Measurements from ENCODE around the gene CHMP5. TPM values are rescaled to one million over a fixed set of nuclear protein-coding genes. Genes with fewer than 3 reads are reported as not detected.

Gene CHMP5
- total RNA-seq, 1 experiment from 2014 or later, result 164 TPM

DNA sequence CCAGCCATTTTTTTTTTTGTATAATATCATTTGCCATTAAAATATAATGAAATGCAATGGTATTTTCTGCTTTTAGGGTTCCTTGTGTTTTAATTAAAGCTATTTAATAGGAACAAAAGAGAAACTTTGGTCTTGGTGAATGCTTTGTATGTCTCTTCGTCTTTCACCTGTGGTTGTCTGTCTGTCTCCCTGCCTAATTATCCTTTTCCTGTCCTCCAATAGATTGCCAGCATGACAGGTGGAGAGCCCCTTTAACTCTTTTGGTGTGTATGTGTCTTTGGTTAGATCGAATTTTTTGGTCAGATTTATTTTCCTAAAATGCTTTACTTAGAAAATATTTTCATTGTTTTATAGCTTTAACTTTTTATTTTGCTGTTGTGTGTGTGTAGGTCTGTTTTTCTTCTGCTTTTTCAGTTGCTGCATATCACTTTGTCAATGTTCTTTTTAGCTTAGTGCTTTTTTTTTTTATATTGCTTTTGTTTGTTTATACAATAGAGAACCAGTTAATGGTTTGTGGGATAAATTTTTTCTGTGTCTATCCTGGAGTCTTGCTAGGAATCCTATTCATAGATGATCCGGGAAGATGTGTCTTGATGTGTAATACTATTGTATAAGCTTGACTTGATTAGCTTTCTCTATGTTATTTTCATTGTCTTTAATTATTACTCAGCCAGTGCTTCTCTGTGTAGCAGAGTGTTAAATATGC is 8.6 kb downstream of the CHMP5 start:
- DNase-seq (ENCODE audit: low spot score), result no peak

DNA sequence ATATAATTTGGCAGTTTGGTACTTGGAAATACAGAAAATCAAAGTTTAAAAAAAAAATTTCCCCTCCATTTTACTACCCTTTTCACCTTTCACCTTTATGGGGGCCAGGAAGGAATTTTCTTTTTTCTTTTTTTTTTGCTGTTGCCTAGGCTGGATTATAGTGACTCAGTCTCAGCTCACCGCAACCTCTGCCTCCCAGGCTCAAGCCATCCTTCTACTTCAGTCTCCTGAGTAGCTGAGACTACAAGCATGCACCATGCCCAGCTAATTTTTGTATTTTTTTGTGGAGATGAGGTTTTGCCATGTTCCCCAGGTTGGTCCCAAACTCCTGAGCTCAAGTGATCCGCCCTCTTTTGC is 9.1 kb downstream of the CHMP5 start:
- no peak for DNase-seq (ENCODE audit: low spot score)

DNA sequence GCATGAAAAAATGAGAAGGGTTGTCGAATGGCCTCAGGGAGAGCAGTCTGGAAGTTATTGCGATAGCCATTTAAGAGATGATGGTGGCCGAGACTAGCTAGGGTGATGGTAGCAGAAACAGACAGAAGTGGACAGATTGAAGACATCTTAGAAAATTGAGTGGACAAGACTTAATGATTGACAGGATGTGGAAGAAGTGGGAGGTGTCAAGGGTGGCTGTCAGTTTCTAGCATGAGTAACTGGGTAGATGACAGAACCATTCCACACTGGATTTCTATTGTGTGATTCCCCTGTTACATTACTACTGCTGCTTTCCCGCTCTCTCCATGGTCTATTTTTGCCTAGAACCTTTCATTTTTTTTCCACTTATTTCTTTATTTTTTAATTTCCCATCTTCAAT is 12.6 kb downstream of the CHMP5 start:
- DNase-seq (ENCODE audit: low spot score), result no peak

DNA sequence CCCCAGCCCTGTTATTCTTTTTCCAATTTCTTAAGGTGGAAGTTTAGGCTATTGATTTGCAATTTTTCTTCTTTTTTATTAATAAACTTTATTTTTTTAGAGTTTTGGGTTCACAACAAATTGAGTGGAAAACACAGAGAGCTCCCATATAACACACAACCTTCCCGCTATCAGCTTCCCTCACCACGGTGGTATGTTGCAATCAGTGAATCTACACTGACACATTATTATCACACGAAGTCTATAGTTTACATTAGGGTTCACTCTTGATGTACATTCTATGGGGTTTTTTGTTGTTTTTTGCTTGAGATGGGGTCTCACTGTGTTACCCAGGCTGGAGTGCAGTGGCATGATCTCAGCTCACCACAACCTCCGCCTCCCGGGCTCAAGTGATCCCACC is 20.7 kb downstream of the CHMP5 start:
- no peak for DNase-seq (ENCODE audit: low spot score)

DNA sequence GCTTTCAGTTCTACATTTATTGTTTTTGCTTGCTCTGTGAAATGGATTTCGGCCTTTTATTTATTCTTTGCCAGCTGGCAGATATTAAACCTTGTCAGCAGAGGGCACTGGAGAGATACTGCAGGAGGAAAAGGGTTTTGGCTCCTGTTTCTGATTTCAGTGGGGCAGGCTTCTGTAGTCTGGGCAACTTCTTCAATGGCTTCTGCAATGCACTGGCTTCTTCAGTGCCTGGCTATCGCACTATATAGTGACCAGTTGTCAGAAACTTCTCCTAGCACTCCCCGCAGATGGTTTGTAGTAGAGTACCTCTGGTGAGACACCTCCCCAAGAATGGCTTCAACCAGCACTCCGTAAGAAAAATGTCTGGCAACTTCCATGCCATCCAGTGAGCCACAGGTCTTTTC is 22.2 kb downstream of the CHMP5 start:
- peak; percentile 68 for DNase-seq (ENCODE audit: low spot score)

DNA sequence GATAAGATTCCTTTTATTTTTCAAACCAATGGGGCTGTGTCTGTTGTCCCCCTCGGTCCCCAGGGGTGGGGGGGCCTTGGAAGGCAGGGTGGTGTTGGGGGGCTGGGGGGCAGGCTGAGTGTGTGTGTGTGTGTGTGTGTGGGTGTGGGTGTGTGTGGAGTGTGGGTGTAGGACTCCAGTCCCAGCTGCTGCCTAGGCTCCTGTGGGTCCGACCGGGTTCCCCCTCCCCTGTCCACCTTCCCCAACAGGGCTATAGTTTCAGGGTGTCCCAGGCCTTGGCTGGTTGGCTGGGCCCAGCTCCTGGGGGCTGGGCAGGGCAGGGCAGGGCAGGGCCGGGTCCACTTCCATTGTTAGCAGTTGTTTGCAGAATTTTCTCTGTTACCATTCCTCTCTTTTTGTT is 23.4 kb downstream of the CHMP5 start:
- no peak for DNase-seq (ENCODE audit: low spot score)

DNA sequence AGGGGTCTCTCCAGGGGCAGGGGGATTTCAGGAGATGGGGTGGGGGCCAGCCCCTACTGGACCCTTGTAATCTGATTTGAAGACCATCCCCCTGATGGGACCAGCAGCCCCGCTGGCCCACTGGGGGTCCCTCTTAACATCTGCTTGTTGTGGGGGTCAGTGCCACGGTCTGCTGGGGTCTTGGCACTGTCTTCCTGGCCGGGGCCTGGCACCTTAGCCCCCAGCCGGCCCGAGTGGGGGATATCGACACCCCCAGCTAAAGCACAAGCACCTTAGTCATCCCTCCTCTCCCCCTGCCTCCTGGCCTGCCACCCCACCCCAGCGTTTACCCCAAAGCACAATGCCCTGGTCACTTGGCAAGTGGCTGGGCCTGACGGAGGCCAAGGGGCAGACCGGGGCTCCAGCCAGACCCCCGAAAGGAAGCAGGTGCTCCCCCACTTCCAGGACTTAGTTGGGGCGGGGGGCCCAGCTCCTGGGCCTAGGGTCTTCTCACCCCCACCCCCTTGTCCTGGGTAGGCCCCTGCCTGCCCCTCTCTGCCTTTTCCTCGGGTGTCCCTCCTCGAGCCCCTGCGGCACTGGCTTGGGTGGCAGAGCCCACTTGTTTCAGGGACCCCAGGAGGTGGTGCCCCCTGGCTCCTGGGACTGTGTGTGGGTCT is 24.1 kb downstream of the CHMP5 start:
- DNase-seq (ENCODE audit: low spot score), result no peak

DNA sequence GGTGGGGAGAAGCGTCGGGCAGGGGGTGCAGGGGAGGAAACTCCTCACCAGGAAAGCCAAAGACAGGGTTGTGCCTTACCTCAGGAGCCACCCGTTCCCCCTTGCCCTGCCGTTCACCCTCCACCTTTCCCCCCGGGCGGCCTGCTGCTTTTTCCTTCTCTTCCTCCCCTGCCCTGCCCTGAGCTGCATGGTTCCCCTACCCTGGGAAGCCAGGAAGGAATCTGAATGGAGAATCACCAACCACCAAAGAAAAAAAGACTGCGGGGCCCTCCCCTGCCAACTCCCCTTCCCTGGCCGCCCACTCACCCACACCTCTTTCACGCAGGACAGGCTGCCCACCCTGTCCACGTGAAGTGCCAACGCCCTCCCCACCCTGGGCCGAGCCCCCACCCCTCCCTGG is 24.6 kb downstream of the CHMP5 start:
- no peak for DNase-seq (ENCODE audit: low spot score)

DNA sequence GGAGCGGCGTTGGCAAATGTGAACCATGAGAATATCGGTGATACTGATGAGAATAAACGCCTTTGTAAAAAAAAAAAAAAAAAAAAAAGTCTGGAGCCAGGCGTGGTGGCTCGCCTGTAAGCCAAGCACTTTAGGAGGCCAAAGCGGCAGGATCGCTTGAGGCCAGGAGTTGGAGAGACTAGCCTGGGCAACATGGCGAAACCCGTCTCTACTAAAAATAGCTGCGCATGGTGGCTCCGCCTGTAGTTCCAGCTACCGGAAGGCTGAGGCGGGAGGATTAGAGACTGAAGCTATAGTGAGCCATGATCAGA is 25.0 kb downstream of the CHMP5 start:
- DNase-seq (ENCODE audit: low spot score), result no peak

DNA sequence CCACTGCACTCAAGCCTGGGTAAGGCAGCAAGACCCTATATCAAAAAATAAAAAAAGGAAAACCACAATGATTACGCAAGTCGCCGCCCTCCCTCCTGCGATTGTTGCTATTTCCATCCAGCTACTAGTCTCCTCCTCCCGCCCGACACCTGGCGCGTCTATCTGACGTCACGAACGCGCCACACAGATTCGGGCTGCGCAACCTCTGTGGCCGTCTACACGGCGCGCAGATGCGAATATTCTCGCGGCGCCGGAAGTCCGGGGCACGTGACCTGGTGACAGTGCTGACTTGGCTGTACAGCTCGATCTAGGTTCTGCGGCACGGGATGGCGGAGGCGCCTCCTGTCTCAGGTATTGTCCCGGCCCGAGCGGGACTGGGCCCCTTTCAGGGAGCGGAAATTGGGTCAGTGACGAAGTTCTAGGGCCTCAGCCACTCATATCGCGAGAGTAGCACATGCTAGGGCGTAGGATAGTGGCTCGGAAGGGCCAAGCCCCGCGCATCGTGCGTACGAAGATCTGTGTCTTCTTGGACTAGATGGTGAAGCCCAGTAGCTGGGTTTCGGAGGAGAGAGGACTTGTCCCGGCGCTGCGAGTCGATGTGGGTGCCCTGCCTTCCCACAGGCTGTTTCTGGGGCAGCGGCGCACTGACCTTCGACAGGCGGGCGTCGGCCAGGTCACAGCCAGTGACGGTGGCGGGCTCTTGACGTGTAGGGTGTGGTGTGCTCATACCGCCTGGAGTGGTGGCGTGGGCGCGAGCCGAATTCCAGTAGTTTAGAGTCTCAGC is 25.6 kb downstream of the CHMP5 start, which contains the start of gene NFX1:
TSS of gene NFX1 (plus strand) at position 270 of the 784 bp plus-strand sequence. CDS start at position 327, 57 bp downstream.
- peak; percentile 98 for DNase-seq (ENCODE audit: low spot score)

DNA sequence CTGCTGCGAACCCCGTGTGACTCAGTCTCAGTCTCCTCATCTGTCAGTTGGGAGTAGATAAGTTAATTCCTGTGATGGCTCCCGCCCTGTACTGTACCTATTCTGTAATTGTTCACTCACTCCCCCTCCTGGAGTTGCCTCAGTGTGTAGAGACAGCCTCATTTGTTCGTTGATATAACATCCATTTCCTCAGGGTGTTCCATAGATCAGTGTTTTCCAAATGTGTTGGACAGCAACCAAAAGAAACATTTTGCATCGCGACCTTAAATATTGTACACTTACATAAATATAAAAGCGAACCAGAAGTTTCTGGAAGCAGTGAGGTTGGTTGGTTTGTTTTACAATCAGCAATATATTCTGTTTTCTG is 26.2 kb downstream of the CHMP5 start:
- no peak for DNase-seq (ENCODE audit: low spot score)

DNA sequence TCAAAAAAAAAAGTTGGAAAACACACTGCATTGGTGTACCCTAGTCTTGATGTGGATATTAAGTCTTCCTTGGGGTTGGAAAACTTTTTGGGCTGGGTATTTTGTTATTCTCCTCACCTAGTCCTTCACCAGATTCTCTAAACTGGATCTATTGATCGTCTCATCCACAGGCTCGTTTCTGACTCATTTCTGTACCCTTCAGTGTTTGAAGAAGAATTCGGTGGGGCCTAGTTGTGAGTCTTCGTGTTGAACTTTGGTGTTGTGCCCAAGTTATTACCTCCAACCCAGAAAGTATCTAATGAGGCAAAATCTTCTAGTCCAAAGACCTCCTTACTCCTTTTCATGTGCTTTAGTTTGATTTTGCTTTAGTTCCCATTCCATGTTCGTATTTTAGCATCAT is 27.1 kb downstream of the CHMP5 start:
- DNase-seq (ENCODE audit: low spot score), result no peak

DNA sequence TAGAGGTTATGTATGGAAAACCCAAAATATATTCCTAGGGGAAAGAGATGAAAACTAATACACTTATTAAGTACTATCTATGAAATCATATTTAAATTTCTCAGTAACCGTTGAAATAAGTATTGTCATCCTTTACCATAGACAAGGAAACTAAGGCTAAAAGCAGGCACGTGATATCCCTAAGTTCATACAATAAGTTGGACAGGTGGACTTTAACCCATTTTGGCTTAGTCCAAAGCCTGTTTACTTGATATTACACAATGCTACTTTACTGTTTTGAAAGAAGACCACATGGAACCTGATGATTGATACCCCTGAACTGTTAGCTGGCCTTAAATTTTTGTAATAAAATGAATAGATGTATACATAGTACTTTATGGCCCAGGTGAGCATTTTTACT is 28.9 kb downstream of the CHMP5 start:
- DNase-seq (ENCODE audit: low spot score), result no peak

DNA sequence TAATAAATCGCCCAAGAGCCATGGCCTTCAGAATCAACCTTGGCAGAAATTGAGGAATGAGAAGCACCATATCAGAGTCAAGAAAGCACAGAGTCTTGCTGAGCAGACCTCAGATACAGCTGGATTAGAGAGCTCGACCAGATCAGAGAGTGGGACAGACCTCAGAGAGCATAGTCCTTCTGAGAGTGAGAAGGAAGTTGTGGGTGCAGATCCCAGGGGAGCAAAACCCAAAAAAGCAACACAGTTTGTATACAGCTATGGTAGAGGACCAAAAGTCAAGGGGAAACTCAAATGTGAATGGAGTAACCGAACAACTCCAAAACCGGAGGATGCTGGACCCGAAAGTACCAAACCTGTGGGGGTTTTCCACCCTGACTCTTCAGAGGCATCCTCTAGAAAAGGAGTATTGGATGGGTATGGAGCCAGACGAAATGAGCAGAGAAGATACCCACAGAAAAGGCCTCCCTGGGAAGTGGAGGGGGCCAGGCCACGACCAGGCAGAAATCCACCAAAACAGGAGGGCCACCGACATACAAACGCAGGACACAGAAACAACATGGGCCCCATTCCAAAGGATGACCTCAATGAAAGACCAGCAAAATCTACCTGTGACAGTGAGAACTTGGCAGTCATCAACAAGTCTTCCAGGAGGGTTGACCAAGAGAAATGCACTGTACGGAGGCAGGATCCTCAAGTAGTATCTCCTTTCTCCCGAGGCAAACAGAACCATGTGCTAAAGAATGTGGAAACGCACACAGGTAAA is 30.0 kb downstream of the CHMP5 start:
- DNase-seq (ENCODE audit: low spot score), result no peak

DNA sequence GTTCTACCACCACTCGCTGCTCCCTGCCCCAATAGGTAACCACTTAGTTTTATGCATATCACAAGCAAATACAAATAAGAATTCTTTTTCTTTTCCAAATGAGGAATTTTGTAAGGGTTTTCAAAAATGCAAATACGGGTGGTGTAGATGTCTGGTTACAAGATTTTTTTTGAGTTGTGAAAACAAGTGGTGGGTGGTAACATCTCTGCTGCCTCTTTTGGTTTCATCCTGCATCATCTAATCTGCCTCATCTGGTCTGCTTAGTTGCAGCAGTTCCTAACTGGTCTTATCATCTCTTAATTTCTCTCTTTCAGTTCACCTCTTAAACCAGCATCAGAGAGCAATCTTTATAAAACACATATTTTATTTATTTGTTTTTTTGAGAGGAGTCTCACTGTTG is 30.7 kb downstream of the CHMP5 start:
- no peak for DNase-seq (ENCODE audit: low spot score)

DNA sequence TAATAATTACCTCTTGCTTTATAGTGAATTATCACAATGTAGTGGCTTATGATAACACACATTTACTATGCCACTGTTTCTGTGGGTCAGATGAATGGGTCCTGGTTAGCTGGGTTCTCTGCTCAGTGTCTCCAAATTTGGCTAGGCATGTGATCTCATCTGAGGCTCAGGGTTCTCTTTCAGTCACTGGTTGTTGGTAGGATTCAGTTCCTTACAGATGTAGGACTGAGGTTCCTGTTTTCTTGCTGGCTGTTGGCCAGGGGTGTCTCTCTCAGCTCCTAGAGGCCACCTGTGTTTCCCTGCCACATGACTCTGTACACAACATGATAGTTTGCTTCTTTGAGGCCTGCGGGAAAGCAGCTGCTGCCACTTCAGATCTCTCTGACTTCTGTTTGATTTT is 32.6 kb downstream of the CHMP5 start:
- DNase-seq (ENCODE audit: low spot score), result no peak

DNA sequence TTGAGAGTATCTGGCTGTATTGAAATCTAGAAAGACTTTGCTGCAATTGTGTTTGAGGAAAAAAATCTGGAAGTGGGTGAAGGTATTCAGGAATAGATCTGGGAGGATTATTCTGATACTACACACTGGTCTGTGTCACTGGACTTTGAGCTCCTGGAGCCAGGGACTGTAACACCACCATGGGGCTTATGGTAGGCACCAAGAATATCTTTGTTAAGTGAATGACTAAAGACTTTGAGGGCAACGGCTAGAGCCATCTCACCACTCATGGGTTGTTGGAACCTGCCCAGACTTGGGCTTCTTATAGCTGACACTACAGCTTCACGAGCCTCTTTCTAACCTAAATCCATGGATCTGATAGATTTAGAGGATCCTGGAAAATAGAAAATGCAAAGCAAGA is 35.7 kb downstream of the CHMP5 start:
- DNase-seq (ENCODE audit: low spot score), result no peak

DNA sequence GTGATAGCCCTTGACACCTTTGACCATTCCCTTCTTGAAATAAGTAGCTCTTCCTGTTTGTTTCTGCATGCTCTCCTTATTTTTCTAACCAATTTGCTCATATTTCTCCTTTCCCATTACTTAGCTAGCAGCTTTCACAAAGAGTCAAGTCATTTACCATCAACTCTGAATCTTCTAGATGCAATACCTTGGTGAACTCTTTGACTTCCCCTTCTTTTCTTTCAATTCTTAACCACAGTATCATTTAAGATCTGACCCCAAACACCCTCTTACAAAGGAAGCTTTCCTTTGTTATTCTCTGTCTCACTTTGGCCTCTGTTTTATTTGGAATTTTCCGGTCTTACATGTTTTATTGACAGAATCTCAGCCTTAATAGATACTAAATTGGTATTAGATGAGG is 39.5 kb downstream of the CHMP5 start:
- no peak for DNase-seq (ENCODE audit: low spot score)

DNA sequence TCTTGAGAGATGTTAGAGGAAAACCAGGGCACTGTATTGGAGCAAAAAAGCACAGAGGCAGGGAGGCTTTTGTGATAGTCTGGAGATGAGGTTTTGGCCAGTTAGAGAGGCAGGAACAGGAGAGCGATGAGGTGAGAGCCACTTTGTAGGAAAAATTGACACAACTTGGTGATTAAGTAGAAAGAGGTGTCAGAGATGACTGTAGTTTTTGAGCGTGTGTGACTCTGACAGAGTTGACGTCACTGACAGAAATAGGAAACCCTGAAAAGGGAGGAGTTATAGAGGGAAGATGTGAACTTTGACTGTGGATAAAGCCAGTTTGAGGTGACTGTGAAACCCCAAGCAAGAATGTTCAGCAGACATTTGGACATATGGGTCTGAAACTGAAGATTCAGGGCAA is 41.2 kb downstream of the CHMP5 start:
- no peak for DNase-seq (ENCODE audit: low spot score)

DNA sequence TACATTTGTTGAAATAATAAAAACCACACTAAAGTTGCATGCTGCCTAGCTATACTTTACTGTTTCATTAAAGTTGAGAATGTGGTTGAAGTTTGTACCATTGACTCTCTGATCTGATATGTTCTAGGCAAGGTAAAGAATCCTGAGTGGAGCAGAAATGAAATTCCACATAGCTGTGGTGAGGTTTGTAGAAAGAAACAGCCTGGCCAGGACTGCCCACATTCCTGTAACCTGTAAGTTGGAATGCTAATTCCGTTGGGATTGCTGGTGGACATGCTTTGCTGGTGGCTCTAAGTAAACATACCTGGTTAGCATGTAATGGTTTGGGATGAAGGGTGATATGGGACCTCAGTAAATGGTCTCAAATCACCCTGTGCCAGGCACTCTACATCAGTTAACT is 42.2 kb downstream of the CHMP5 start:
- DNase-seq (ENCODE audit: low spot score), result no peak

DNA sequence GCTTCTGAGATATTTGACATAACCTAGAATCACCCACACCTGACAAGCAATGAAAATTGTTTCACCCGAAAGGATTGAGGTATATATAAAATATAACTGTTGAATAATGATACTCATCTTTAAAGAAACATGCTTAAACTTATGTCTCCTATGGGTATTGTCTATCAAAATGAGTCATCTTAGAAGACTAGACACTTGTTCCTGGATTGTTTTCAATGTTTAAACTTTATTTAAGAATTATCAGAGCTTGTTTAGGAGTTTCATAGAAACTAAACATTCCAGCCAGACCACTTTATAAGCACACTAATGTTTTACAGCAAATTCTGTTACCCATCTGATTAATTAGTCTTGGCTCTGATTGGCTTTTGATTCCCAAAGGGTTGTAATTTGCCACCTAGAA is 45.1 kb downstream of the CHMP5 start:
- DNase-seq (ENCODE audit: low spot score), result no peak

DNA sequence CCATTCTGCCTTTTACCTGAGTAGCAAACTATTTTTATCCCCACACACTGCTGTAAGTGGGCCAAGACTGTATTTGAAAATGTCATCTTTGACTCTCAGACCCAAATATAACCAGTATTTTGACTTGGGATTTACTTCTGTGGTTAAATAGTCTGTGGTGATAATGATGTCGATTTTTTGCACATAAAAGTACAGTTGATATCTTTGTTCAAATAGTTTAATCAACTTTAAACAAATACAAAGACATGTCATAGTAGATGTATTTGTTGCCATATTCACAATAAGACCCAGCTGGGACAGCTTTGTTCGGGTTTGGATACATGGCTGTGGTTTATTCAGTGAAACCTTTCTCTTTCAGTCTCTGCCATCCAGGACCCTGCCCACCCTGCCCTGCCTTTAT is 45.9 kb downstream of the CHMP5 start:
- no peak for DNase-seq (ENCODE audit: low spot score)

DNA sequence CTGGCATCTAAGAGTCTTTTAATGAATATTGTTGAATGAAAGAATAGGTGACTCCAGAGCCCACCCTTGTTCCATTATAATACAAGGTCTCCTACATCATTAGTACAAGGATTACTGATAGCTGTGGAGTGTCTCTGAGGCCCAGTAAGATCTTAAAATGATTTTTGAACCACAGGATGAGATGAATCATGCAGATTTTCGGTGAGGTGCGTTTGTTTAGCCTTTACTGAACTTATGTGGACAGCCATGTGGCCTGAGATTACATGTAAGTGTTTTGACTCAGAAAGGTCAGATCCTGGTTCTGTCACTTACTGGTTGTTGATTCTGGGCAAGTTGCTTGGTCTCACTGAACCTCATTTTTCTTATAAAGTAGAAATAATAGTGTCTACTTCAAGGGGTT is 47.1 kb downstream of the CHMP5 start:
- DNase-seq (ENCODE audit: low spot score), result no peak

Data from H4 (cell line).